Measurements from ENCODE around the gene GSTA5.
"Not testable (repeated sequence)": the region's sequence is repeated elsewhere in the genome, so short reads cannot be mapped to it uniquely, and the experiment has no call there.

The GSTA5 gene

DNA sequence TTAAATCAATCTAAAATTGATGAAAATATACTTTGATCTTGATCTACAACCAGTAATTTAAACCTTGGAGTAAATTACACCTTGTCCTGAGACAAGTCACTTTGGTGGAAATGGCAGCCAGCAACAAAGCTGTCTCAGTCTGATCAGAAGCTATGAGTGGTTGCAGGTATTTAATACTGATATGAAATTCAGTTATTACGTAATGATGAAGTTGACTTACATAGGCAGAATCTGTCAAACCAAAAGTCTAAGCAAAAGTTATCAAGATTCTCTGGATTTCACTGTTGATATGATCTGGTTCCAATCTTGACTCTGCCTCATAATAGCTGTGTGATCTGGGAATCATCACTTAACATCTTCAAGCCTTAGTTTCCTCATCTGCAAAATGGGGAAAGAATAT, 27.6 kb upstream of the GSTA5 start:
- DNase-seq (ENCODE audit: low spot score in 2 of 2) (no peak), ATAC-seq (replicated peaks; ENCODE audit: extremely low read depth, poor library complexity, severe bottlenecking) (no peak)
- no peak overlapping the region for H3K4me3 Mint-ChIP-seq
- H3K4me1 Mint-ChIP-seq: no peaks in the 10 kb centered on the region
- H3K27ac Mint-ChIP-seq (ENCODE audit: low read depth): no peak overlapping the region
- no peaks in the 10 kb centered on the region for H3K36me3 Mint-ChIP-seq (ENCODE audit: insufficient read depth)
- peaks cover 28% of the 10 kb centered on the region for H3K27me3 Mint-ChIP-seq
- no peaks in the 10 kb centered on the region for H3K9me3 Mint-ChIP-seq

GRCh38 chr6:52861151-52861550, 20.5 kb upstream of the GSTA5 start:
- peaks cover 94% of the 10 kb centered on the region for H3K27me3 Mint-ChIP-seq
- not testable (repeated sequence) for ATAC-seq (replicated peaks; ENCODE audit: extremely low read depth, poor library complexity, severe bottlenecking); H3K27ac Mint-ChIP-seq (ENCODE audit: low read depth); H3K4me3 Mint-ChIP-seq; DNase-seq (ENCODE audit: low spot score in 2 of 2); H3K4me1 Mint-ChIP-seq; H3K9me3 Mint-ChIP-seq; H3K36me3 Mint-ChIP-seq (ENCODE audit: insufficient read depth)

- DNase-seq (ENCODE audit: low spot score in 2 of 2) (no peak), ATAC-seq (replicated peaks; ENCODE audit: extremely low read depth, poor library complexity, severe bottlenecking) (no peak)
- H3K9me3 Mint-ChIP-seq: no peaks in the 10 kb centered on the region
- H3K27me3 Mint-ChIP-seq: peaks cover 98% of the 10 kb centered on the region
- H3K4me1 Mint-ChIP-seq: no peaks in the 10 kb centered on the region
- no peak overlapping the region for H3K27ac Mint-ChIP-seq (ENCODE audit: low read depth)
- H3K4me3 Mint-ChIP-seq: no peak overlapping the region
- H3K36me3 Mint-ChIP-seq (ENCODE audit: insufficient read depth): no peaks in the 10 kb centered on the region
These were observed 17.8 kb upstream of the GSTA5 start for GRCh38 chr6:52858416-52858815.

GRCh38 chr6:52856137-52856536, 15.5 kb upstream of the GSTA5 start:
- peaks cover 88% of the 10 kb centered on the region for H3K27me3 Mint-ChIP-seq
- not testable (repeated sequence) for H3K4me3 Mint-ChIP-seq; DNase-seq (ENCODE audit: low spot score in 2 of 2); H3K36me3 Mint-ChIP-seq (ENCODE audit: insufficient read depth); H3K27ac Mint-ChIP-seq (ENCODE audit: low read depth); H3K9me3 Mint-ChIP-seq; ATAC-seq (replicated peaks; ENCODE audit: extremely low read depth, poor library complexity, severe bottlenecking); H3K4me1 Mint-ChIP-seq

- DNase-seq (ENCODE audit: low spot score in 2 of 2): no peak
- Mint-ChIP-seq H3K9me3 (no peaks in the 10 kb centered on the region), H3K4me1 (no peaks in the 10 kb centered on the region), H3K4me3 (no peak overlapping the region), H3K36me3 (ENCODE audit: insufficient read depth) (no peaks in the 10 kb centered on the region), H3K27me3 (peaks cover 34% of the 10 kb centered on the region), H3K27ac (ENCODE audit: low read depth) (no peak overlapping the region)
- ATAC-seq (replicated peaks; ENCODE audit: extremely low read depth, poor library complexity, severe bottlenecking): no peak
These were observed 8.5 kb upstream of the GSTA5 start for GRCh38 chr6:52849137-52849536.

- Mint-ChIP-seq H3K9me3 (no peaks in the 10 kb centered on the region), H3K4me3 (no peak overlapping the region), H3K27ac (ENCODE audit: low read depth) (no peak overlapping the region), H3K4me1 (no peaks in the 10 kb centered on the region), H3K27me3 (peaks cover 16% of the 10 kb centered on the region), H3K36me3 (ENCODE audit: insufficient read depth) (no peaks in the 10 kb centered on the region)
- DNase-seq (ENCODE audit: low spot score in 2 of 2): no peak
- ATAC-seq (replicated peaks; ENCODE audit: extremely low read depth, poor library complexity, severe bottlenecking): no peak
These were observed 5.4 kb upstream of the GSTA5 start for GRCh38 chr6:52846002-52846401.

DNA sequence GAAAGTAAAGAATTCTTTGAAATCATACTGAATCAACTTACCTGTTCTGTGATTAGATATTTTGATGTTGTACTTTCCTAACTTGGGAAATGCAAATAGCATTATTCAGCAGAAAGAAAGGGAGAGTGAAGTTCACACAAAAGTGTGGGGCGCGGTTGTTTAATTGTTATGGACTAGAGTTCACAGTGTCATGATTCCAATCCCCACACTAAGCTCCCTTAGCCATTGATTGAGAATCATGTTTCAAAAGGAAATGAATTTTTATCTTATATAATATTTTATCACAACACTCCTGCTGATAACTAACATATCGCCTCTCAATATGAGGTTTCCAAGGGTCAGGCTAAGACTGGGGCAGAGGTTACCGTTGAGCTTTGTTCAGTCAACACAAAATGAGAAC, 3.0 kb upstream of the GSTA5 start:
- peaks cover 29% of the 10 kb centered on the region for H3K27me3 Mint-ChIP-seq
- no peak for ATAC-seq (replicated peaks; ENCODE audit: extremely low read depth, poor library complexity, severe bottlenecking)
- H3K4me1 Mint-ChIP-seq: no peaks in the 10 kb centered on the region
- DNase-seq (ENCODE audit: low spot score in 2 of 2): no peak
- H3K4me3 Mint-ChIP-seq: no peak overlapping the region
- H3K36me3 Mint-ChIP-seq (ENCODE audit: insufficient read depth): no peaks in the 10 kb centered on the region
- no peaks in the 10 kb centered on the region for H3K9me3 Mint-ChIP-seq
- no peak overlapping the region for H3K27ac Mint-ChIP-seq (ENCODE audit: low read depth)

DNA sequence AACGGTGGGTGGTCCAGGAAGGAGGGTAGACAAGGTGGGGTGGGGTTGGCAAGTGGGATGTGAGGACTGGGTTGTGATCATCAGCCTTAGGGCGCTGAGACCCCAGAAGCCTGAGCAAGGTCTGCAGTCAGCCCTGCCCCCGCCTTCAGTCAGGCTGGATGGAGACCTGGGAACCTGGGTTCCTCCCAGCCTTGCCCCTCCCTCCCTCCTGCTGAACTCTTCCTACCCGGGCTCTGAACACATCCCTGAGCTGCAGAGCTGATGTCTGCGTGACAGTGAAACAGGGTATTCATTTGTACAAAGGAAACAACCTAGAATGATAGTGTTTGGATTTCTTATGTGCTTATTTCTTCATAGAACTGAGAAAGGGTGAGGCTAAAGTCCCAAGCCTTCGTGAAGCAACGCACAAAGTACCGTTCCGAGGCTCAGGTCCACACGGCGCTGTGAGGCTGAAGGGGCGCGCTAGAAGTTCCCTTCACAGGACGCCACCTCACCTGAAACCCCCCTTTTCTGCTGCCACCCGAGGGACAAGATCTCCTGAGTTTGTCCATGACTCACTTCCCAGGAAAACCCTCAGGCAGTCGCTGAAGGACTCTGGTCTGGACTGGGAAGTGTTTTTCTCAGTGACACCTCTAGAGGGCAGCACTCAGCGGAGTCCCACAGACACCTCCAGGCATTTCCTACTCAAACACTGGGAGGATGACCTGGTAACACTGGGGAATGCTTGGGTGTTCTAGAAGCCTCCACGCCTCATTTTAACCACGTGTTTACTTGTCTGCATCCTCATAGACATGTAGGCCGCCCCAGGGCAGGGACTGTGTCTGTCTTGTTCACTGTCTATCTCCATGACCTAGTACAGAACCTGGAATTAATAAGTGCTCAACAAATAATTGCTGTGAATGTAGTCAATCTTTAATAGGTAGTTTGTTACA, 1.2 kb downstream of the GSTA5 start:
- ATAC-seq (replicated peaks; ENCODE audit: extremely low read depth, poor library complexity, severe bottlenecking) (no peak), DNase-seq (ENCODE audit: low spot score in 2 of 2) (peak; percentile 20 to 27)
- no peak overlapping the region for H3K27ac Mint-ChIP-seq (ENCODE audit: low read depth)
- no peaks in the 10 kb centered on the region for H3K9me3 Mint-ChIP-seq
- H3K36me3 Mint-ChIP-seq (ENCODE audit: insufficient read depth): no peaks in the 10 kb centered on the region
- H3K27me3 Mint-ChIP-seq: peaks cover 60% of the 10 kb centered on the region
- no peak overlapping the region for H3K4me3 Mint-ChIP-seq
- H3K4me1 Mint-ChIP-seq: no peaks in the 10 kb centered on the region

- peaks cover 72% of the 10 kb centered on the region for H3K27me3 Mint-ChIP-seq
- DNase-seq (ENCODE audit: low spot score in 2 of 2): no peak
- ATAC-seq (replicated peaks; ENCODE audit: extremely low read depth, poor library complexity, severe bottlenecking): no peak
- H3K4me3 Mint-ChIP-seq: no peak overlapping the region
- no peaks in the 10 kb centered on the region for H3K4me1 Mint-ChIP-seq
- no peak overlapping the region for H3K27ac Mint-ChIP-seq (ENCODE audit: low read depth)
- H3K36me3 Mint-ChIP-seq (ENCODE audit: insufficient read depth): peaks cover 1% of the 10 kb centered on the region
- H3K9me3 Mint-ChIP-seq: no peaks in the 10 kb centered on the region
These were observed 6.1 kb downstream of the GSTA5 start for GRCh38 chr6:52834481-52834880.

DNA sequence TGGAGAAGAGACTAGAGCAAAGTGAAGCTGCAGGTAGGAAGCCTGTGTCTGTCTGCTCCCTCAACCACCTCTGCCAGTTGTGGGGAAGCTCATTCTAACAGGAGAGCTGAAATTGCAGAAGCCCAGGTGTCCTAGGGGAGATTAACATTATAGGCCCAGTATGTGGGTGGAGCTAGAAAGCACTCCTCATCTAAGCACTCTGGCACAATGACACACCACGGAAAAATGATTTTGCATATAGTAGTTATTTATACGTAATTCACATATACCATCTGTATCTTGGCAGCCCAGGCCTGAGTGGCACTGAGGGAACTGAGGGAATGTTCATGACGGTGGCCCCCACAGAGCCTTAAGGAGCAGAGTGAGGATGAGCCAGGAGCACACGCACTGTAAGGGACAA, 9.7 kb downstream of the GSTA5 start:
- H3K36me3 Mint-ChIP-seq (ENCODE audit: insufficient read depth); H3K9me3 Mint-ChIP-seq; H3K4me3 Mint-ChIP-seq; ATAC-seq (replicated peaks; ENCODE audit: extremely low read depth, poor library complexity, severe bottlenecking); H3K4me1 Mint-ChIP-seq; H3K27ac Mint-ChIP-seq (ENCODE audit: low read depth); DNase-seq (ENCODE audit: low spot score in 2 of 2): not testable (repeated sequence)
- peaks cover 45% of the 10 kb centered on the region for H3K27me3 Mint-ChIP-seq

GRCh38 chr6:52829046-52829817, 11.4 kb downstream of the GSTA5 start:
- H3K9me3 Mint-ChIP-seq: no peaks in the 10 kb centered on the region
- no peak for DNase-seq (ENCODE audit: low spot score in 2 of 2)
- no peak for ATAC-seq (replicated peaks; ENCODE audit: extremely low read depth, poor library complexity, severe bottlenecking)

GRCh38 chr6:52828621-52829020, 12.0 kb downstream of the GSTA5 start:
- peaks cover 30% of the 10 kb centered on the region for H3K27me3 Mint-ChIP-seq
- not testable (repeated sequence) for H3K27ac Mint-ChIP-seq (ENCODE audit: low read depth); DNase-seq (ENCODE audit: low spot score in 2 of 2); ATAC-seq (replicated peaks; ENCODE audit: extremely low read depth, poor library complexity, severe bottlenecking); H3K36me3 Mint-ChIP-seq (ENCODE audit: insufficient read depth); H3K9me3 Mint-ChIP-seq; H3K4me1 Mint-ChIP-seq; H3K4me3 Mint-ChIP-seq

More at GRCh38 chr6:52829046-52829817, 11.4 kb downstream of the GSTA5 start:
- H3K4me1 Mint-ChIP-seq: no peaks in the 10 kb centered on the region
- H3K4me3 Mint-ChIP-seq: no peak overlapping the region
- H3K36me3 Mint-ChIP-seq (ENCODE audit: insufficient read depth): peaks cover 1% of the 10 kb centered on the region
- no peak overlapping the region for H3K27ac Mint-ChIP-seq (ENCODE audit: low read depth)
- peaks cover 32% of the 10 kb centered on the region for H3K27me3 Mint-ChIP-seq
